Chondrocyte (in vitro differentiated cells): ENCODE measurements around the gene ARMC9. TPM values are rescaled to one million over a fixed set of nuclear protein-coding genes. Genes with fewer than 3 reads are reported as not detected.
"Not testable (repeated sequence)": the region's sequence is repeated elsewhere in the genome, so short reads cannot be mapped to it uniquely, and the experiment has no call there.

Source experiments
- DNase-seq: peaks from one replicate; pipeline ENCODE4 v3.0.0; 2021; ENCODE audit warnings: mixed read lengths, low spot score
- H3K27ac Mint-ChIP-seq: one replicate; pipeline ENCODE4 v1.8.0; 2021; ENCODE audit warnings: mild to moderate bottlenecking, moderate library complexity, mixed read lengths; ENCODE audit not compliant: unreplicated experiment
- H3K27me3 Mint-ChIP-seq: 2 replicates; pipeline ENCODE4 v1.8.0; 2021; ENCODE audit warnings: low read depth, mixed read lengths
- H3K36me3 Mint-ChIP-seq: 2 replicates; pipeline ENCODE4 v1.8.0; 2021; ENCODE audit warnings: low read depth, mixed read lengths
- H3K4me1 Mint-ChIP-seq: 2 replicates; pipeline ENCODE4 v1.8.0; 2021; ENCODE audit warnings: low read depth, mild to moderate bottlenecking, mixed read lengths
- H3K4me3 Mint-ChIP-seq: one replicate; pipeline ENCODE4 v1.8.0; 2021; ENCODE audit warnings: mild to moderate bottlenecking, moderate library complexity, mixed read lengths; ENCODE audit not compliant: unreplicated experiment
- H3K9me3 Mint-ChIP-seq: 2 replicates; pipeline ENCODE4 v1.8.0; 2021; ENCODE audit warnings: low read depth, mixed read lengths
- CTCF ChIP-seq: fragments of 200-600 bp; sonication (generic); IDR thresholded peaks from 2 replicates; pipeline ENCODE4 v1.5.0; 2021; ENCODE audit warnings: antibody characterized with exemption, mild to moderate bottlenecking, moderate library complexity
- total RNA-seq: library from RNA; stranded (reverse); gene quantifications from 3 replicates; pipeline ENCODE4 v1.2.1, GENCODE V29; 2021

The ARMC9 gene
- total RNA-seq, 1 donor from 2014 or later, result 188 TPM

DNA sequence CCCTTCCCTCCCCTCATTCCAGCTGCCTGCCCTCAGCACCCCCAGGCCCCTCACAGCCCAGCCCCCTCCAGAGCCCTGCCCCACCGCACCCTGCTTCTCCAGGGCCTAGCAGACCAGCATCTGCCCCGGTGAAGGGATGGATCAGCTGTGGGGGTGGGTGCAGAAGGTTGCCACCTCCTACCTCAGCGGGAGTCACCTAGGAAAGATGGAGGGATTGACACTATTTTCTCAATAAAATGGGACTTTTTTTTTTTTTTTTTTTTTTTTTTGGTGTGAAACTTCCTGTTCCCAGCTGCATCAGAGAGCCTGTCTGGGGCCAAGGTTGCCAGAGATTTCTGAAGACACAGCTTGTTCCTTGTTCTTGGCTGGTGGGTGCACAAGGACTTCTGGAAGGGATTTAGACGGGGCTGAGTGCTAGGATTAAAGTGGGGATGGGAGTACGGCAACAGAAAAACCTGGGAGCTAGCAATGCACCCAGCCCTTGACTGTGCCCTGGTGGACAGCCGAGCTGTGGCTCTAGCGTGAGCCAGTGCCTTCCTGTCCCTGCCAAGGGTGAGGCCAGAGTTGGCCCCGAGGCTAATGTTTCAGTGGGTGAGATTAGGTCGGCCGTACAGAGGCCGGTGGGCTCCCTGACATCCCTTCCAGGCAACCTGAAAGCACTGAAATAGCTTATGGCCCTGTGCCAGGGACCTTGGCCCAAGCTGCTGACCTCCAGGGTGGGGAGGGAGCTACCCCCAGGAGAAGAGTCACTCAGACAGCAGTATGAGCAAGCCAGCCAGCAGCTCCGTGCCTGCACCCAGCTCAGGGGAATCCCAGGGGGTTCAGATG lies 201.6 kb downstream of the ARMC9 start:
- TF ChIP-seq CTCF, result no peak
- no peak overlapping the region for H3K4me3 Mint-ChIP-seq
- peak overlapping the region; percentile 70 for H3K27ac Mint-ChIP-seq
- no peaks in the 10 kb centered on the region for H3K36me3 Mint-ChIP-seq
- peaks cover 23% of the 10 kb centered on the region for H3K4me1 Mint-ChIP-seq
- H3K9me3 Mint-ChIP-seq, result no peaks in the 10 kb centered on the region
- H3K27me3 Mint-ChIP-seq, result no peaks in the 10 kb centered on the region
- no peak for DNase-seq

DNA sequence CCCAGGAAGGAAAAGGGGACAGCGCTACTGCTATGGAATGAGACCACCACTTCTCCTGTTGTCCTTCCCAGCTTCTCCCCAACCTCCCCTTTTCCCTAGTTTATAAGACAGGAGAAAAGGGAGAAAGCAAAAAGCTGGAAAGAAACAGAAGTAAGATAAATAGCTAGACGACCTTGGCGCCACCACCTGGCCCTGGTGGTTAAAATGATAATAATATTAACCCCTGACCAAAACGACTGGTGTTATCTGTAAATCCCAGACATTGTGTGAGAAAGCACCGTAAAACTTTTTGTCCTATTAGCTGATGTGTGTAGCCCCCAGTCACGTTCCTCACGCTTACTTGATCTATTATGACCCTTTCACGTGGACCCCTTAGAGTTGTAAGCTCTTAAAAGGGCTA lies 202.2 kb downstream of the ARMC9 start:
- H3K9me3 Mint-ChIP-seq, H3K4me3 Mint-ChIP-seq, DNase-seq, H3K27me3 Mint-ChIP-seq, H3K36me3 Mint-ChIP-seq: not testable (repeated sequence)
- peaks cover 26% of the 10 kb centered on the region for H3K4me1 Mint-ChIP-seq
- peak overlapping the region; percentile 70 for H3K27ac Mint-ChIP-seq

DNA sequence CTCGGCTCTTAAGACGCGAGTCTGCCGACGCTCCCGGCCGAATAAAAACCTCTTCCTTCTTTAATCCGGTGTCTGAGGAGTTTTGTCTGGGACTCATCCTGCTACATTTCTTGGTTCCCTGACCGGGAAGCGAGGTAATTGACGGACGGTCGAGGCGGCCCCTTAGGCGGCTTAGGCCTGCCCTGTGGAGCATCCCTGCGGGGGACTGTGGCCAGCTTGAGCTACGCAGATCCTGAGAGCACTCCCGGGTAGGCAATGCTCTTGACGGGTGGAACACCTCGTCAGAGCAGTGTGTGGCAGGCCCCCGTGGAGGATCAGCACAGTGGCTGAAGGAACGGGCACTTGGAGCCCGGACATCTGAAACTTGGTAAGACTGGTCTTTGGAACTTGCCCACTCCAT lies 202.7 kb downstream of the ARMC9 start:
- not testable (repeated sequence) for H3K9me3 Mint-ChIP-seq, DNase-seq, H3K4me3 Mint-ChIP-seq, H3K36me3 Mint-ChIP-seq, H3K27me3 Mint-ChIP-seq
- Mint-ChIP-seq H3K27ac (peak overlapping the region; percentile 12), H3K4me1 (peaks cover 30% of the 10 kb centered on the region)

DNA sequence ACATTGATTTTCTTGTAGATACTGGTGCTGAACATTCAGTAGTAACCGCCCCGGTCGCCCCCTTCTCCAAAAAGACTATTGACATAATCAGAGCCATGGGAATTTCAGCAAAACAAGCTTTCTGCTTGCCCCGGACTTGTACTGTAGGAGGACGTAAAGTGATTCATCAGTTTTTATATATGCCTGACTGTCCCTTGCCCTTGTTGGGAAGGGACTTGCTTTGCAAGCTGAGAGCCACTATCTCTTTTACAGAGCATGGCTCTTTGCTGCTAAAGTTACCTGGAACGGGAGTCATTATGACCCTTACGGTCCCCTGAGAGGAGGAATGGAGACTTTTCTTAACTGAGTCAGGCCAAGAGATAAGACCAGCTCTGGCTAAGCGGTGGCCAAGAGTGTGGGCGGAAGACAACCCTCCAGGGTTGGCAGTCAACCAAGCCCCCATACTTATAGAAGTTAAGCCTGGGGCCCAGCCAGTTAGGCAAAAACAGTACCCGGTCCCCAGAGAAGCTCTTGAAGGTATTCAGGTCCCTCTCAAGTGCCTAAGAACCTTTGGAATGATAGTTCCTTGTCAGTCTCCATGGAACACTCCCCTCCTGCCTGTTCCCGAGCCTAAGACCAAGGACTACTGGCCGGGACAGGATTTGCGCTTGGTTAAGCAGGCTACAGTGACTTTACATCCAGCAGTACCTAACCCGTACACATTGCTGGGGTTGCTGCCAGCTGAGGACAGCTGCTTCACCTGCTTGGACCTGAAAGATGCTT lies 205.2 kb downstream of the ARMC9 start:
- peaks cover 40% of the 10 kb centered on the region for H3K4me1 Mint-ChIP-seq
- H3K27ac Mint-ChIP-seq, H3K27me3 Mint-ChIP-seq, DNase-seq, H3K9me3 Mint-ChIP-seq, H3K4me3 Mint-ChIP-seq, H3K36me3 Mint-ChIP-seq: not testable (repeated sequence)

GRCh38 chr2:231404183-231404578 lies 205.8 kb downstream of the ARMC9 start:
- H3K9me3 Mint-ChIP-seq, H3K4me3 Mint-ChIP-seq, H3K36me3 Mint-ChIP-seq, DNase-seq, H3K27ac Mint-ChIP-seq, H3K27me3 Mint-ChIP-seq: not testable (repeated sequence)
- peaks cover 40% of the 10 kb centered on the region for H3K4me1 Mint-ChIP-seq

GRCh38 chr2:231405601-231406367 lies 207.4 kb downstream of the ARMC9 start:
- not testable (repeated sequence) for H3K27me3 Mint-ChIP-seq, DNase-seq, H3K36me3 Mint-ChIP-seq, H3K9me3 Mint-ChIP-seq, H3K4me3 Mint-ChIP-seq
- peak; percentile 82 for TF ChIP-seq CTCF
- peaks cover 30% of the 10 kb centered on the region for H3K4me1 Mint-ChIP-seq
- peak overlapping the region; percentile 57 for H3K27ac Mint-ChIP-seq

GRCh38 chr2:231407686-231408085 lies 209.3 kb downstream of the ARMC9 start:
- not testable (repeated sequence) for DNase-seq, H3K36me3 Mint-ChIP-seq, H3K27ac Mint-ChIP-seq, H3K27me3 Mint-ChIP-seq, H3K9me3 Mint-ChIP-seq, H3K4me3 Mint-ChIP-seq
- H3K4me1 Mint-ChIP-seq, result peaks cover 40% of the 10 kb centered on the region

- not testable (repeated sequence) for H3K9me3 Mint-ChIP-seq, H3K4me3 Mint-ChIP-seq, DNase-seq, H3K27me3 Mint-ChIP-seq, H3K36me3 Mint-ChIP-seq
- H3K4me1 Mint-ChIP-seq, result peaks cover 35% of the 10 kb centered on the region
- H3K27ac Mint-ChIP-seq, result peak overlapping the region; percentile 41
These were observed 209.9 kb downstream of the ARMC9 start for GRCh38 chr2:231408304-231408703.
